RWPE1 (cell line): Measurements from ENCODE around the gene DBF4.
A peak's percentile ranks its signal among the peaks of the same experiment; 100 is the strongest.
"Not testable (repeated sequence)": the region's sequence is repeated elsewhere in the genome, so short reads cannot be mapped to it uniquely, and the experiment has no call there.

ENCODE experiments used
- CTCF ChIA-PET: fragments of 350-600 bp; sonication (Branson Sonifier 250); formaldehyde crosslinking; extraction: SDS; loops from one replicate; lab custom pipeline; 2021; lab: Yijun Ruan, JAX
- POLR2A ChIA-PET: fragments of 400-600 bp; formaldehyde crosslinking; extraction: SDS; loops from one replicate; lab custom pipeline; 2020; ENCODE audit warnings: antibody characterized with exemption; ENCODE audit not compliant: low non-redundant PET; lab: Yijun Ruan, JAX
- DNase-seq: peaks from one replicate; pipeline ENCODE4 v3.0.0; 2012; ENCODE audit warnings: low spot score
- H3K27ac ChIP-seq: fragments of 450-650 bp; 2 replicates; pipeline ENCODE4 v1.5.1; 2017
- TF ChIP-seq, protein P1 (sequence below): fragments of 450-650 bp; conservative IDR thresholded peaks from 2 replicates; pipeline ENCODE4 v1.5.1; 2017; ENCODE audit warnings: low read depth, mild to moderate bottlenecking

The DBF4 gene

DNA sequence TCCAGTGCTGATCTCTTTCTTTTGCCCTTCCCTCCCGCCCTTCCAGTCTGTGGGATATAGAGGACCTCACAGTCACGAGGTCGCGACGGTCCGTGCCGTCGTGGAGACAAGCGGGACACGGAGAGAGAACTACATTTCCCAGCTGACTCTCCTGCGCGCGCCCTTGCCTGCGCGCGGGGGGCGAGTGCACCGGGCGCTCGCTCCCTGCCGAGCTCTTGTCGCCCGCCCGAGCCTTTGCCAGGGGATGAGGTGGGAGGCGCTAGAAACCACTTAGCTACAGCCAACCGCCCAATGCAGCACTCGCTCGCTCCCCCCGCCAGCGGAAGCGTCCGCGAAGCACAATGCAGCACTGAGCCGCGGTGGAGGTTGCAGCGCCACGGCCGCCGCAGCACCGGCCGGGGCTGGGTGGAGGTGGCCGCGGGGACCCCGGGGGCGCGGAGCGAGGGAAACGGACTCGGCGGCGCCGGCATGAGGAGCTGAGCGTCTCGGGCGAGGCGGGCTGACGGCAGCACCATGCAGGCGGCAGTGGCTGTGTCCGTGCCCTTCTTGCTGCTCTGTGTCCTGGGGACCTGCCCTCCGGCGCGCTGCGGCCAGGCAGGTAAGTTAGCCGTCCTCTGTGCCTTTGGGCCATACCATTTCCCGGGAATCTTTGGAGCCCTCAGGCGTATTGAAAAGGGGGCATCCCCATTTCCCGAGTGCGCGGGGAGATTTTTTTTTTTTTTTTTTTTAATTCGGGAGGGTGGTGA is 57.8 kb downstream of the DBF4 start, which contains the start of gene ADAM22:
ADAM22 (plus strand) TSS at position 299 of the 746 bp plus-strand sequence; CDS start at position 514, 215 bp downstream.
- DNase-seq = peak; percentile 51
- ChIA-PET POLR2A (no interaction called here), CTCF (interaction anchor here (0.5 kb wide), 1 partner anchor 991 kb away, joined by 5 read pairs; no protein-coding TSS in a partner anchor)
- TF ChIP-seq, protein P1, sequence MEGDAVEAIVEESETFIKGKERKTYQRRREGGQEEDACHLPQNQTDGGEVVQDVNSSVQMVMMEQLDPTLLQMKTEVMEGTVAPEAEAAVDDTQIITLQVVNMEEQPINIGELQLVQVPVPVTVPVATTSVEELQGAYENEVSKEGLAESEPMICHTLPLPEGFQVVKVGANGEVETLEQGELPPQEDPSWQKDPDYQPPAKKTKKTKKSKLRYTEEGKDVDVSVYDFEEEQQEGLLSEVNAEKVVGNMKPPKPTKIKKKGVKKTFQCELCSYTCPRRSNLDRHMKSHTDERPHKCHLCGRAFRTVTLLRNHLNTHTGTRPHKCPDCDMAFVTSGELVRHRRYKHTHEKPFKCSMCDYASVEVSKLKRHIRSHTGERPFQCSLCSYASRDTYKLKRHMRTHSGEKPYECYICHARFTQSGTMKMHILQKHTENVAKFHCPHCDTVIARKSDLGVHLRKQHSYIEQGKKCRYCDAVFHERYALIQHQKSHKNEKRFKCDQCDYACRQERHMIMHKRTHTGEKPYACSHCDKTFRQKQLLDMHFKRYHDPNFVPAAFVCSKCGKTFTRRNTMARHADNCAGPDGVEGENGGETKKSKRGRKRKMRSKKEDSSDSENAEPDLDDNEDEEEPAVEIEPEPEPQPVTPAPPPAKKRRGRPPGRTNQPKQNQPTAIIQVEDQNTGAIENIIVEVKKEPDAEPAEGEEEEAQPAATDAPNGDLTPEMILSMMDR = no peak
- no peak within 1 kb of the TSS for H3K27ac ChIP-seq

DNA sequence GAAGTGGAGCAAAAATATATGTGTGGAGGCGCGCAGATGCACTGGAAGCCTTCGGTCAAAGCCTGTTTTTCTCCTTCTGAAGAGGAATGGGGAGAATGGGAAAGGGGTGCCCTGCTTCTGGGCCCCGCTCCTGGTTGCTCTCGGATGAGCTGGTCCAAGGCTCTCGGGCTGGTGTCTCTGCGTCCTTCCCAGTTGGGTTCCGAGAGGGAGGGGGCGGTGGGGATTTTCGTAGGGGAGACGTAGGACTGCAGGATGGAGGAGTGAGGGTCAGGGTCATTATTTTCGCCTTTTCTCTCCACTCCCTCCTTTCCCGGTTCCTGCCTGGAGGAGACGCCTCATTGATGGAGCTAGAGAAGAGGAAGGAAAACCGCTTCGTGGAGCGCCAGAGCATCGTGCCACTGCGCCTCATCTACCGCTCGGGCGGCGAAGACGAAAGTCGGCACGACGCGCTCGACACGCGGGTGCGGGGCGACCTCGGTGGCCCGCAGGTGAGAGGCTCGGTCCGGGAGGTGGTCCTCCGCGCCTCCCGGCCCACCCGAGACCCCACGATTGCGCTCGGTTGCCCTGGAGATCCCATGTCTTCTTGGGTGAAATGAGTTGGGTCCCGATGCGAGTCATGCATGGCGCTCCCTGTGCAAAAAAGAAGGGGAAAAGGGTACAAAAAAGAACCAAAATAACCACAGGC is 58.5 kb downstream of the DBF4 start:
- H3K27ac ChIP-seq = no peak overlapping the region
- ChIA-PET CTCF (no interaction called here), POLR2A (no interaction called here)
- TF ChIP-seq, protein P1 = no peak
- DNase-seq = no peak

DNA sequence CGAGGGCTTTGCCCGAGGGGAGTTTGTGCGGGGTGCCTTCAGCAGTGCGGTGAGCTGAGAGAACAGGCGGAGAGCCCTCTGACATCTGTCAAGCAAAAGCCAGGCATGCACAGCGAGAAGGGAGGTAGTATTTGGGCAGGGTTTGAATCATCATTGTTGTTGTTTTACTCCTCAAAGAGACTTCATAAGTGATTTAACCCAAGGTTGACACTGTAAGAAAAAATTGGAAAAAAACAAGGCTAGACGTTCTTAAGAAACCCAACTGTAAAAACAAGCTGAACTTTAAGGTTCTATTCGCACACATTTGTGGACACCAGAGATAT is 59.1 kb downstream of the DBF4 start:
- ChIA-PET CTCF (no interaction called here), POLR2A (no interaction called here)
- H3K27ac ChIP-seq = no peak overlapping the region
- no peak for DNase-seq
- TF ChIP-seq, protein P1 = no peak

DNA sequence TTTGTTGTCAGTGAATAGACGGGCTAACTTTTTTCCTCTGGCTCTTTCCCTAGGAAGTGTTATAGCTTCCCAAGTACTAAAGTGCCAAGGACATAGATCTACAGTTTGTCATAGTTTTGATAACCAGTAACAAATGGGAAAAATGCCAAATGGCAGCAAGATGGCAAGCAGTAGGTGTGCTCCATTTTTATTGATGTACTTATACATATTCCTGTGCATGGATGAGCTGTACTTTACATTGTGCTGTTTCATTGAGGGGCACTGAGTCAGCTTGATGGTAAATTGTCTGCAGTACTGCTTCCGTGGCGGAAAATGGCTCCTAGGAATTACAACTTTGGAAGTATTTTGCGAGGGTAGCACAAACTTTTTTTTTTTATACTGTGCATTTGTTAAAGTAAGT is 64.8 kb downstream of the DBF4 start:
- ChIA-PET CTCF (no interaction called here), POLR2A (no interaction called here)
- TF ChIP-seq, protein P1 = no peak
- no peak overlapping the region for H3K27ac ChIP-seq
- no peak for DNase-seq

DNA sequence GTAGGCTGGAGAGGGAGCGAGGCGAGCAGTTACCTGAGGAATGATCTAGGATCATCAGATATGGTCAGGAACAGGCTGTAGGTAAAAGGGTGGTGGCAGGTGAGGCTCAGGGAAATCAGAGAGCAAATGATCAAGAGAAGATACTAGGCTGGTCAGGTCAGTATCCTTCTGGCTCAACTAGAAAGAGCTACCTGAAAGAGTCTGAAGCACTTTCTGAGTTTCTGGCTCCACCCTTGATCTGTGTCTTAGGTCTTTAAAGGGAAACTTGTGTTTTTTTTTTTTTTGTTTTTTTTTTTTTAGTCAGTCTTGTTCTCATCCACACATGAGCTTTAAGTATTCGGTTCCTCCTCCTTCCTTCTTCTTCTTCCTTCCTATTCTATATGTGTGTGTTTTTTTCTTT is 68.3 kb downstream of the DBF4 start:
- POLR2A ChIA-PET = no interaction called here

DNA sequence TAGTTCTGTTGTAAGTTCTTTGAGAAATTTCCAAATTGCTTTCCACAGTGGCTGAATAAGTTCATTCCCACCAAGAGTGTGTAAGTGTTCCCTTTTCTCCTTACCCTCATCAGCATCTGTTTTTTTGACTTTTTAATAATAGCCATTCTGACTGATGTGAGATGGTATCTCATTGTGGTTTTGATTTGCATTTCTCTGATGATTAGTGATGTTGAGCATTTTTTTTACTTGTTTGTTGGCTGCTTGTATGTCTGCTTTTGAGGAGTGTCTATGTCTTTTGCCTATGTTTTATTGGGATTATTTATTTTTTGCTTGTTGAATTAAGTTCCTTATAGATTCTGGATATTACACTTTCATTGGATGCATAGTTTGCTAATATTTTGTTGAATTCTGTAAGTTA is 69.6 kb downstream of the DBF4 start:
- CTCF ChIA-PET, H3K27ac ChIP-seq, POLR2A ChIA-PET, DNase-seq: not testable (repeated sequence)

More for the DNA sequence above, 68.3 kb downstream of the DBF4 start:
- TF ChIP-seq, protein P1 = no peak
- CTCF ChIA-PET = interaction anchor here (0.6 kb wide), 2 partner anchors 160 to 162 kb away, joined by 3 to 5 read pairs; no protein-coding TSS in a partner anchor
- no peak for DNase-seq
- H3K27ac ChIP-seq = no peak overlapping the region

DNA sequence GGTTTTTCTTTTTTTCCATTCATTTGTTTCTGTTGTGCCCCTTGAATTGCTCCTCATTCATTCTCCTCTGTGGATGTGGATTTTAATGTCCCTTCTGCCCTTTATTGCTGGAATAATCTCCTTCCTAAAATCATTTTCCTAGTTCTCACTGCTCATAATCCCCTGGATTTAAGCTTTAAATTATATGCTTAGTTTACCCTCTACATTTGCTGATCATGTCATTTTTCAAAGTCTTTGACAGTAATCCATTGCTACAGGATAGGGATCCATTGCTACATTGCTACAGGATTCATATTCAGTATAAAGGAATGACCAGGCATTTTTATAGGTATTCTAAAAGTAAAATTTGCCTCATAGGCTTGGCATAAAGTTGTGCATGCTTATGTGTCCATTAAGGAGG is 72.1 kb downstream of the DBF4 start:
- ChIA-PET POLR2A (no interaction called here), CTCF (no interaction called here)
- TF ChIP-seq, protein P1 = no peak
- no peak overlapping the region for H3K27ac ChIP-seq
- DNase-seq = no peak
